ENCODE data around the gene CCDC197. TPM values are rescaled to one million over a fixed set of nuclear protein-coding genes. Genes with fewer than 3 reads are reported as not detected.

Gene CCDC197
- total RNA-seq: 0.74 TPM
- long read RNA-seq, partial matches to known transcripts: 0 of 2 reads
- long read RNA-seq, other reads (novel, unspliced or antisense): 2 of 2 reads

DNA sequence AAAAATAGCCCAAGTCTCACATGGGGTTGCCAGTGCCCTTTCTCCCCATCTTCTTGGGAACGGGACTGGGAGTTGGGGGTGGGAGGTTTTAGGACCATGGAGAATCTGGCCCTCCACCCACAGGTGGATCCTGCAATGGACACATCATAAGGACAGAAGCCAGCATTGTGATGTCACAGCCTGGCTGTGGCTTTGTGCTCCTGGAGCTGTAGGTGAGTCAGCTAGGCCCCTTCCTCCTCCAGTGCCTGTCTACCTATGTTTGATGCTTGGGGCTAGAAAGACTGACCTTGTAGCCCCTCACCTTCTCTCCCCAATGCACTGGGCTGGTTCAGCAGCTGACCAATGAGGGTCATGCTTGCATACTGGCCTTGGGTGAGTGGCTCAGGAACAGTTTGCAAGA is at the start of gene CCDC197:
Gene CCDC197, plus strand, starts transcription at position 220 of the 400 bp plus-strand sequence. CDS start 831 bp downstream, outside the sequence.
- DNase-seq (no peak), ATAC-seq (peak; percentile 7)
- intact Hi-C loops (cut with micrococcal nuclease): no loop called here

DNA sequence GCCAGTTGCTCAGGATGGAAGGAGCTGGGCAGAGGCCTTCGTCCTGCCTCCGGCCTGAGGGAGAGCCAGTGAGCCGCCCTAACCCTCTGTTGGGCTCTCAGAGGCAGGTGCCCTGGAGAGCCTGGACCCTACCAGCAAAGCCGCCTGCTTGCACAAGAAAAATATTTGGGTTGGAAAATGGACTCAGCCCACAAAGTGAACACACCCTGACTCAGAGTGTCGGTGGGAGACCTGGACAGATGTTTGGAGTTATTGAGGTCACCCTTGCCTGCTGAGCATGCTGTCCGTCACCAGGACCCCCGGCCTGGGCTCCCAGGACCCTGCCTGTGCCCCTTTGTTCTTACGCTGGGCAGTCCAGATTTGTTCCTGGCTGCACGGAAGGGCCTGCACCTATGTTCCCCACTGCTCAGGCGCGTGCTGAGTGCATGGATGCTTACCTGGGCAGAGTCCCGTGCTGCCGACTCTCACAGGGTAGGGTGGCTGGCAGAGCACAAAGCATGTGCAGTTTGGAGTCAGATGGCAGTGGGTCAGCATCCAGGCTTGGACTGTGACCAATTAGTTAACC is 47.5 kb upstream of the CCDC197 start:
- DNase-seq (peak; percentile 18), ATAC-seq (no peak)
- intact Hi-C loops (cut with micrococcal nuclease): loop anchor here (10.0 kb wide), 1 partner anchor 55 kb away; no protein-coding TSS in a partner anchor

DNA sequence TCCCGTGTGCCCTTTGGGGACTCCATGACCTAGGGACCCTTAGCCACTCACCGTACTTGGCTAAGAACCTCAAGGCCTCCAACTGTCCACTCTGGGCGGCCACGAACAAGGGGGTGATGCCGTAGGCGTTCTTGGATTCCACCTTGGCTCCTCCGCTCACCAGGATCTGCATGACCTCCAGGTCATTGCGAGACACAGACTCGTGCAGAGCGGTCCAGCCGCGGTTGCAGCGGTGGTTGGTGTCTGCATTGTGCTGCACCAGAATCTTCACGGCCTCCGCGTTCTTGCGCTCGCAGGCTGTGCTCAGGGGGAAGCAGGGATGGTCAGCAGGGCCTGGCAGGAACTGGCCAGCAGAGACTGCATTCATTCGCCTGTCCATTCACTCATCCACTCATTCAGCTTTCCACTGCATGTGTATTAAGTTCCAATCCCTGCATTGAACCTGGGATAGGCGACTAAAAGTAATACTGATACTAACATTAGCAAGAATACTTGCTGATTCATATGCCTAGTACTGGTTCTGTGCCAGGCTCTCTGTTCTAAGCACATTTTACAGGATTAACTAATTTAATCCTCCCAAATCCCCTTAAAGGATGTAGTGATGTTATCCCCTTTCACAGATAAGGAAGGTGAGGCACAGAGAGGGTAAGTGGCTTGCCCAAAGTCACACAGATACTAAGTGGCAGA is 46.0 kb upstream of the CCDC197 start:
- DNase-seq (peak; percentile 29), ATAC-seq (no peak)
- intact Hi-C loops (cut with micrococcal nuclease): no loop called here

DNA sequence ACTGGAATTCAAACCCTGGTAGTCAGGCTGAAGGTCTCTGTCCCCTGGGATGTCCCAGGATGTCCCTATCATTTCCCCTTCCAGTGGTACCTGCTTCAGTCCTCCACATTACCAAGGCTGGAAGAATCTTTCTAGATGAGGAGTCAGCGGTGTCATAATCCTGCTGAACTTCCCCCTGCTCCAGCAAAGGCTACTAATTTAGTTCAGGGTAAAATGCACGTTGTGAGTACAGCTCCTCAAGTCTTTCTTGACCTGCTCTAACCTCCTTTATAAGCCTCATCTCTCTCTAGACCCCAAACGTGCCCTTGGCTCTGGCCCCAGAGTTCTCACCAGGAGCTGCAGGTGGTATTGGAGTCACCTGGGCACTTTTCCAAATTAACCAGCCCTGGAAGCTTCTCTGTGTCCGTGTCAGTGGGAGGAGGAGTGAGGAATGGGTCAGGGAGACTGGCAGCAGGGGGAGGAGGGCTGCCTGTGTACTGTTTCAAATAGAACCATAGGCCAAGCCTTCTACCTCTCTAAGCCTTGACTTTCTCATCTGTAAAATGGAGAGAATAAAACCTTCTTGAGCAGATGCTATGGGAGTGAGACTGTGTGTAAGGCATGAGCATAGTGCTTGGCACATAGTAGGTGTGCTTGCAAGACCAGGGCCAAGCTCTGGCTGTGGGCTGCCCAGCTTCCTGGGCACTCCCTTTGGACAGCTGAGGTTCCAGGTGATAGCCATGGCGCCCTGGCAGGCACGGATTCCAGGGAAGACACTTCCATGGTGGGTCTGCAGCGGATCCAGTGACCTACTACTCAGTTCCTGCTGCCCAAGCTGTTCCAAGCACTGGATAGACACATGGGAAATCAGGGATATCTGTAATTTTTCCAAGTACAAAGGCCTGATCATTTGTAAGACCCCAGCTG is 45.2 kb upstream of the CCDC197 start:
- intact Hi-C loops (cut with micrococcal nuclease): no loop called here
- DNase-seq (peak; percentile 16), ATAC-seq (peak; percentile 12)

DNA sequence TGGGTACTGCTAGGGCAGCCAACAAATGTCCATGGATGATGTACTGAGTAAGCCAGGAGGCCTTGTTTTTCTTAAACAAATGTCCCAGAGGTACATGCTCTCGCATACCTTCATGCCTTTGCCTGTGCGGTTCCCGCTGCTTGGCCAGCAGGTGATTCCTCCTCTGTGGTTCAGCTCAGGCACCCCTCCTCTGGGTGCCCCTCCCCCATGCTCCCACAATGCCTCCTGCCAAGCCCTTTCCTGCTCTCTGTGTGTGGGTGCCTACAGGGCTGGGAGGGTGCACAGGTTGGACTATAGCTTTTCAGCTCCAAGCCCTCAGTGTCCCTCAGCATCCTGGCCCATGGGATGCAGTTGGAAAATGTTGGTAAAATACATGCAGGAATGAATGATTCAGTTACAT is 44.3 kb upstream of the CCDC197 start:
- intact Hi-C loops (cut with micrococcal nuclease): no loop called here
- DNase-seq (peak; percentile 15), ATAC-seq (no peak)

DNA sequence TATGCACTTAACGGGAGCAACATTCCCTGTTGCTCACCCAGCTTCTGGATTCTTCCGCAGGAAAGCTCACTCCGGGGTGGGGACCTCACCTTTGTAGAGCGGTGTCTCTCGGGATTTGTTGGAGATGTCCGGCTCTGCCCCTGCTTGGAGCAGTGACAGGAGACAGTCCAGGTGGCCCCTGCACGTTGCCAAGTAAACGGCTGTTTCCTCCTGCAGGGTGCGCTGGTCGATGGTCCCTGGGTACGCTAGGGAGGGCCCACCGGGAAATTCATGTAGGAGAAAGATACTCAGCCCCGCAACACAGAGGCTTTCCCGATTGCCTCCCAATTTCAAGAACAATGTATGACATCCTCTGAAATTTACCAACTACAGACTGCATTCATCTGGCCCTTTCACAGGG is 43.8 kb upstream of the CCDC197 start:
- intact Hi-C loops (cut with micrococcal nuclease): no loop called here
- ATAC-seq: no peak
- DNase-seq: peak; percentile 44

DNA sequence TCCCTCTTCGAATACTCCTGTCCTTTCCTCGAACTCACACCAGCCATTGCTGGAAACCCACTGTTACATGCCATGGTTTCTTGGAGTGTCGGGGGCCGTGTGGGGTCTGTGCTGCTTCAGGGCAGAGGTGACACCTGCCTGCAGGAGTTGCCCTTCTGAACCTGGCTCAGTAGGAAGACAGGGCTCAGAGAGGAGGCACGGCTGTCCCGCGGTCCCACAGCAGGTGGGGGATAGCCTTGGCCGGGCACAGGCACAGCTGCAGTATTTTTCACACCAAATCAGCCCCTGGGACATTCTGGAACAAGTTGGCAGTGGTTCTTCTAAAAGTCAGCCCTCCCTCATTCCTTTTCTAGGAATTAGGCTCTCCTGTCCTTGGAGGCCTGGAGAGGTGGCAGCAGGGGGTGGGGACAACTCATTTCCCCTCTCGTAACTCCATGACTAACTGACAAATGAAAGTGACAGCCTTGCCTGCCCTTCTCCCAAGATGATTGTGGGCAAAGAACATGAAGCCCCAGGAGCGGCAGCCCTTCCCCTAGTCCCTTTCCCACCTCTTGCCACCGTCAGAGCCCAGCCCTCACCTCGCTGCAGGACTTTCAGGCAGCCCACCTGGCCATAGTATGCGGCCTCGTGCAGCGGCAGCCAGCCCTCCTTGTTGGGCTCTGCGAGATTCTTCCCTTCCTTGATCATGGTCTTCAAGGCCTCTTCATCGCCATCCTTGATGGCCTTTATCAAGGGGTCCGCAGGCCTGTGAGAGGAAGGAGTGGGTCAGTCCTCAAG is 43.2 kb upstream of the CCDC197 start:
- DNase-seq: peak; percentile 4
- intact Hi-C loops (cut with micrococcal nuclease): no loop called here

DNA sequence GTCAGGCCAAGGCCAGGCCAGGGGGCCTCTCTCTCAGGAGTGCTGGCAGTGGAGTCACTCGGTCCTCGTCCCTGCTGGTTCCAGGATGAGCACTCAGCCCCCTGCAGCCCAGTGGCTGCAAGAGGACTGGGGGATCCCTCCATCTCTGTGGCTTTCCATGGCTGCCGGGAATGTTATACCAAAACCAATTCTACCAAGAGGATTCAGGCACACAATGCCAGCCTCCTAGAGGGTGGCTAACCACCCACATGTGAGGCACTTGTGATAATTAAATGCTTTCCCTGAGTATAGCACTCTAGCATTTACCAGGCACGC is 42.6 kb upstream of the CCDC197 start:
- intact Hi-C loops (cut with micrococcal nuclease): no loop called here
- DNase-seq (peak; percentile 23), ATAC-seq (no peak)

More for the DNA sequence above, 43.2 kb upstream of the CCDC197 start:
- no peak for ATAC-seq

DNA sequence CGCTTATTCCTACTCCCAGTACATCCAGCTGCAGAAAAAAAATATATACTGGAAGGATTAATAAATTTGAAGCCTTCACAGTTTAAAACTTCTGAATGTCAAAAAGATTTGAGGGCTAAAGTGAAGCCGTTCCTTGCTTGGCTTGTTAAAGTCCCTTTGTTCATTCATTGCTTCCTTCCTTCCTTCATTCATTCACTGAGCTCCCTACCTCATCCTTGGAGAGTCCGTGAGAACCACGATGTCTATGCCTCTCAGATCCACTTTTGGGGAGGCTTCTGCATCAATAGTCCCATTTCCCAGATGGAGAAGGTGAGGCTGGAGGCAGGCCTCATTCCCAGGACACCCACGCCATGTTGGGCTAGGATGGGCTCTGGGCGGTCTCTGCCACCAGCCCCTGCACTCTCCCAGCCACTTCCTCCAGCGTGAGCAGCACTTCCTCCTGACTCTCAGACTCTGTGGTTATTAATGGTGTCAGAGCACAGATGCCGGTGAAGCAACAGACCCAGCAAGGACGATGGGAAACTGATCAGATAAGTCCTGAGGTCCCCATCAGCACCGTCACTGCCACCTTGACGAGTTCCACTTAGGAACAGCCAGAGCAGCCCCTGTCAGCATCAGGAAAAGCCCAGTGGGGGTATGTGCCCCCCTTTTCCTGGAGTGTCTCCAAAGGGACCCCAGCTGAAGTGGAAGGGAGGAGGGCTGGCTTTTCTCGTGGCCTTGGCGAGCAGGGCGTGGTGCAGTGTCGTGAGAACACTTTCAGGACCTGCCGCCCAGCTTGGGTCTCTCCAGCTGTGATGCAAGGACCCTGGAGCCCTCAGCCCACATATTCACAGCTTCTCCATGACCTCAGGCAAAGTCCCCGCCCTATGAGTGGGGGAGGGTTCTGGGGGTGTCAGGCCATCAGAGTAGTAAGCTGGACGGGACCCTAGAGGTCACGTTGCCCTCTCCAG is 41.9 kb upstream of the CCDC197 start:
- ATAC-seq: peak; percentile 1
- intact Hi-C loops (cut with micrococcal nuclease): no loop called here

DNA sequence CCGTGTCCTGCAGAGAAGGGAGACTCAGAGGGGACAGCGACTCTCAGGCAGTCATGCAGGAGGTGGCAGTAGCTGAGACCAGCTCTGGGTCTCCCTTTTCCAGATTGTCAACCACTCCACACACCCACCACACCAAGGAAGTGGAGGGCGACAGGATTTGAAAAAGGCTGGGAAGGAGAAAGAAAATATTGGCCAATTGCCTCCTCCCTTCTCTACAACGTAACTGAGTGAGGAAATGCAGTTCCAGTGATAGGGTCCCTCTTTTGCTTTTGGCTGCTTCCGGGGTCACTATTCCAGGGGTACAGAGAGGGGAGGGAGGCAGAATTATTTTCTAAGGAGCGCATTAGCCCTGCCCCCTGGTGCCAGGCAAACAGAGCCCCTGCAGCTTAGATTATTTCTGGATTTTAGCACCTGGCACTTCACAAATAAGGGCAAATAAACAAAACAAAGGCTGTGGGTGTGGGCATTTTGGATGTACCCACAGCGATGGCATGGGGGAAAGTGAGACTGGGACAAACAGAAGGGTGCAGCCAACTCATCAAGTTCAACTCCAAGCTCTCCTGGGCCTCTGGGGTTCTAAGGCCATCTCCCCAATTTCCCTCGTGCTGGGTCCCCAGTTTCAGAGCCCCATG is 41.1 kb upstream of the CCDC197 start:
- ATAC-seq (no peak), DNase-seq (no peak)
- intact Hi-C loops (cut with micrococcal nuclease): no loop called here

More for the DNA sequence above, 41.9 kb upstream of the CCDC197 start:
- peak; percentile 32 for DNase-seq

DNA sequence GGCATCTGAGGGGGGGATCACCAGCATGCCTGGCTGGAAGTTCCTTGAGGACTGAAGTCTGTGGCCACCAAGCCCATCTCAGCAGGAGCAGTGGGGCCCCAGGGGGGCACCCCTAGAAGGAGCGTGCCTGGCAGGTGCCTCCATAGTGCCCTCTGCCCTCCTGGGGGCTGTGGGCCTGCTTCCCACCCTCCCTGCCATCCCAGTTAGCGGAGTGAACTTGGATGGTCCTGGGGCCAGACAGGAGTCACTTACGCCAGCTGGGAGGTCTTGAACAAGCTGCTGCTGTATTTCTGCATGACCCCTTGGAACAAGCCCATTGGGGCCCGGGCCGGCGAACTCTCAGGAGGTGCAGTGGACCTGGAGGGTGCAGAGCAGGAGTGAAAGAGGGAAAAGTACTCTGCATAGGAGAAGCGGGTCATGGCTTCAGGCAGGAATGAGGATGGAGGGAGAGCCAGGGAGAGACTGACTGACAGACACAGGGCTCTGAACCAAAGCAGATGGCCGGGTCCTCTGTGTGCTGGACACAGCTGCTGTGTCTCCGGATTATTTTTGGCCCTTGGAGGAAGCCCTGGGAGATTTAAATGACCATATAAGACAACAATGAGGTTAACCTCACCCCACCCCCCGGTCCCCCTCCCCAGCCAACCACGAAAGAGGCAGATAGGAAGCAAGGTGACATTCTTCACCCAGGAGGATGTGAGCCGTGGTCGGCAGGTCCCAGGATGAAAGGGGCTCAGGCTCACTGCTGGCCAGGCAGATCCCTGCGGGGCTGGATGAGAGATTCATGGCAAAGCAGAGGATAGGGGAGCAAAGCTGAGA is 40.4 kb upstream of the CCDC197 start:
- ATAC-seq (peak; percentile 82), DNase-seq (peak; percentile 66)
- intact Hi-C loops (cut with micrococcal nuclease): no loop called here

DNA sequence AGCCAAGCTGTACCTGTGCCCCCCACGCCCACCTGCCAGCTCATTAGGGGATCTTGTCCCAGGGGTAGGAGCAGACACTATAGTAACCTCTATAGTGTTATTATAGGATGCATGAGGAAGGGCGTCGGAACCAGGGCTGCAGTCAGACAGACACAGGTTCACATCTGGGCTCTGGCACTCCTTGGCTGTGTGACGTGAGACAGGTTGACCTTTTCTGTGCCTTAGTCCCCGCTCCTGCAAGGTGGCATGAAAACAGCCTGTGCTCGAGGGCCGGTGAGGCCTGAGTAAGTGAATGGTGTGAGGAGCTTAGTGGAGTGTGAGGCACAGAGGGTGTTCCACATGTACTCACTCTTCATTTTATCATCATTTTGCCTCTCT is 39.8 kb upstream of the CCDC197 start:
- intact Hi-C loops (cut with micrococcal nuclease): no loop called here
- DNase-seq (peak; percentile 33), ATAC-seq (peak; percentile 15)

DNA sequence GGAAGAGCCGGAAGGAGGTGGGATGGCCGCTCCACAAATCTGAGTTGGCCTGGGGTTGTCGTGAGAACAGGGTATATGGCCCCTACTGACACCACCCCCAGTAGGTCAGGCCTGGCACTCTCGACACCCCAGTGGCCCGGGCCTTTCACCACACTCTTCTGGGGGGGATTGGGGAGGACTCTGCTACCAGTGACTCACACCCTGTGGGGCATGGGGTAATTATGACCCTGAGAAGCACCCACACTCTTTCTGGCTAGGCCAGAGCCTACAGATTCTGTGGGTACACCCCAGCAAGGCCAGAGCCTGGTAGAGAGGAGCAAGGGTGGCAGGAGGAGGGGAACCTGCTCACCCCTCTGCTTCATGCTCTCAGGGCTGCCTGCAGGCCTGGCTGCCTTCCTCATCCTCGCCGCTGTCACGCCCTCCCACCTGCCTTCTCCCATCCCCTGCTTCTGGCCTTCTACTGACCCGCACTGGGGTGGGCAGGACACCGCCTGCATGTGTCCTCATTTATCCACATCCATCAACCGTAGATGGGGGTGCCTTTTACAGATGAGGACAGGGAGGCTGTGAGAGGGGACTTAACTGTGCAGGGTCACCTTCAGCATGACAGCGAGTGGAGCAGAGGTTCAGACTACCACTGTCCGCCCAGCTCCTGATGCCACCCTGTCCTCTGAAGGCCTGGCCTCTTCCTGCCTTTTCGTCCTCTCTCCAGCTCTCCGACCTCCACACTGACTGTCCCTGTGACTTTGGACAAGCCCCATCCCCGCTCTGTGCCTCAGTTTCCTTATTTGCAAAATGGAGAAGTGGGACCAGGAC is 39.1 kb upstream of the CCDC197 start:
- intact Hi-C loops (cut with micrococcal nuclease): no loop called here
- ATAC-seq (no peak), DNase-seq (no peak)

DNA sequence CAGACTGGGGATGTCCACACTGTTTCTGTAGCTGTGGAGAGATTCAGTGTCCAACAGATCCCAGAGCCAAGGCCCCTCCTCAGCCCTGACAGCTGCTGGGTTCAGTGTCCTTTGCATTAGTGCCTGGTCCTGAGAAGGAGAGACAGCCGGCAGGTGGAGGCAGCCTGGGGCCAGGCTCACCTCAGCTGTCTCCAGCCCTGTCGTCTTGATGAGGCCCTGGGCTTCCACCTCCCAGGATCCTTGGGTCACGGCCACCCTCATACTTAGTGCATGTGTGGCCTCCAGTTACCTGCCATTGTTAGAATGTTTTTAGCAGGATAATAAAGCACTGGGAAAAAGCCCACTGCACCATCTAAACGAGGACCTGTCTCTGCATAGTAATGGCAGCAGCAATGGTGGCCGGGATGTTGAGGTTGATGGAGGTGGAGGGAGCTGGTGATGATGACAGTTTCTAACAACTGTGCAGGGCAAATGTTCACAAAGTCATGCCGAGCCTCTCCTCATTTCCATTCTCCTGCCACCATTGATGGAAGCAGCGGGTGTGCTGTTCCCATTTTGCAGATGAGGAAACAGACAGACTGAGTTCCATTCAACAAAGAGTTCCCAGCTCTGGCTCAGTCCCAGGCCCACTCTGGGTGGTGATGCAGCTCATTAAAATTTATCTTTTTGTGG is 38.4 kb upstream of the CCDC197 start:
- intact Hi-C loops (cut with micrococcal nuclease): no loop called here
- ATAC-seq (no peak), DNase-seq (no peak)

DNA sequence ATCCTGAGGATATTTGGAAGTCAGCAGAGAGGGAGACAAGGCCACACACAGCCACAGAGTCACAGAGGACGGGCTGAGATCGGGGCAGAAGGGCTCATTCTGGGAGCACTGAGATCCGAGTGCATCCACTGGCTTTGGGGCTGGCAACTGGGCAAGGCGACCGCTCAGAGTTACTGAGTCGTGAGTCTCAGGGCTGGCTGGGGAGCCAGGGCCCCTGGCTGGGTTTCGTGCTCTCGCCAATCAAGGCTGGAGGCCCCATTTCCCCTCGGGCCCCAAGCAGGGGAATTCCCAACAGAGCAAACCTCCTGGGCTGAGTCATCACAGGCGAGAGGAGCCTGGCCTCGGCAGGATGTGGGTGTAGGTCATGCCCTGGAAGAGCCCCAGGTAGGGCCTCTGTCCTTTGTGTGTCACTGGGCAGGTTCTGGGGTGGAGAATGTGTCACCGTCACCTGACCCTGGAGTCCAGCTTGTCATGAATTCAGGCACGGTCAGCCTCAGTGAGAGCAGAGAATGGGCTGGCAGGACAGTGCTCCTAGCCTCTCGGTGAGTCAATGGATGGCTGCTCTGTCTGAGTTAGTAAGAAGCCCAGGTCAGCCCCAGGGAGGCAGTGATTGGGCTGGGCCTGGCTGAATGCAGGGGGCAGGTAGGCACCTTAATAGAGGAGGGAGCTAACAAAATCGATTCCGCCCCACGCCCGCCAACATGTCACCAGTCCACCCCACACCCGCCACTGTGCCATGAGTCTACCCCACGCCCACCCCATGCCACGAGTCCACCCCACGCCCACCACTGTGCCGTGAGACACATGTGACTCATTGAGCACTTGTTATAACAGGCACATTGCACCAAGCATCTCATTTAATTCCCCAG is 37.6 kb upstream of the CCDC197 start:
- peak; percentile 60 for DNase-seq
- ATAC-seq: peak; percentile 39
- intact Hi-C loops (cut with micrococcal nuclease): no loop called here

Data from left ventricle myocardium superior (tissue), 1 donor.